Heart left ventricle (tissue), 13 donors: ENCODE results near the gene VPS45.

Experiments used
- CTCF ChIP-seq, 12 donors: fragments of 200-600 bp; sonication (generic) in 4 of 12; IDR thresholded peaks; one replicate each; pipeline versions ENCODE4 v1.5.0 to v1.8.0; 2018 to 2022; ENCODE audit warnings: antibody characterized with exemption in 12 of 12, mild to moderate bottlenecking in 5 of 12
- POLR2A ChIP-seq, 2 donors: fragments of 450-650 bp; IDR thresholded peaks; one replicate each; pipeline ENCODE4 v1.6.1; 2017; ENCODE audit warnings: antibody characterized with exemption in 2 of 2, mild to moderate bottlenecking in 2 of 2, moderate library complexity in 2 of 2
- donor health status: ischemic (EF 13 %, LVEDD 7.1; RV severe dilation, severe dysfunction).
- donor health status: DM: no; HTN: yes; CAD: no.
- donor health status: DM: no; HTN: no; CAD: no.
- donor health status: ischemic (EF 25% LVEDD 6.9; RV normal size, moderate dysfunction).
- donor health status: ischemic (EF 25% LVEDD 5.7; RV mildly dilated, moderate dysfunction).
- donor health status: ischemic (EF 35%, LVEDD 5.7; RV mildly dilated, moderate dysfunction).
- donor health status: nonischemic (EF 11% LVEDD 7.7; RV severe dilation, severe dysfunction).
- donor health status: DM: yes; HTN: yes; CAD: no.
- donor health status: PGD.
- donor health status: ischemic (EF 29% LVEDD 5.4; RV normal size, mild dysfunction).
- donor health status: nonischemic (EF 23%, LVEDD 6.1; RV moderate dilation, normal function).

GRCh38 chr1:150187560-150187931, 120.0 kb downstream of the VPS45 start:
- TF ChIP-seq POLR2A (IDR thresholded peaks at IDR 0.05) (no peak), CTCF (IDR thresholded peaks at IDR 0.05) (peak in 5 of 12 donors; percentile 1 to 36 (median 10))
